GM21360 (cell line): Measurements from ENCODE around the gene IRAK1.
"Not testable (repeated sequence)": the region's sequence is repeated elsewhere in the genome, so short reads cannot be mapped to it uniquely, and the experiment has no call there.

ENCODE experiments used
- ATAC-seq: cut with Tn5 transposase; IDR thresholded peaks from one replicate; pipeline ENCODE4 v1.9.1; 2021; ENCODE audit warnings: mild to moderate bottlenecking, moderate library complexity; ENCODE audit not compliant: unreplicated experiment

The IRAK1 gene

GRCh38 chrX:154004315-154004714 is 15.4 kb downstream of the IRAK1 start:
- ATAC-seq = no peak

DNA sequence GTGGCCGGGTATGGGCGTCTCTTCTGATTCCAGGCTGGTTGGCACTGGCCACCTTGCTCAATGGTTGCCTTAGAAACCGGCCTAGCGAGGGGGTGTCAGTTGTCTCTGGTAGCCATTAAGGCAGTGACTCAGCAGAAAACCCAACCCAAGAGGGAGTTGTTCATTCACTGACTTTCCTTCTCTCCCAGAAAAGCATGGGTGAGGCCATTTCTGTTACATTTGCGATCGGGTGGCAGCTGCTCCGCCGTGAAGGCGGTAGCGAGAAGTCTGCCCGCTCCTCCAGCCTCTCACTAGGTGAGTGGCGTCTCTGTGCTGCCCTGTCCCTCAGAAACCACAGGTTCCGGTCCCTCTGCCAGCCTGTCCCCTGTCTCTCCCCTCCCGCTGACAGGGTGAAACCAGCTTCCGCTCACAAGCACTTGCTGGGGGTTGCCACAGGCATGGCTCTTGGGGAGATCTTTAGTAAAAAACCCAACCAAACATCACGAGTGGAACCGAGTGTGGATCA is 17.4 kb downstream of the IRAK1 start:
- ATAC-seq = no peak

DNA sequence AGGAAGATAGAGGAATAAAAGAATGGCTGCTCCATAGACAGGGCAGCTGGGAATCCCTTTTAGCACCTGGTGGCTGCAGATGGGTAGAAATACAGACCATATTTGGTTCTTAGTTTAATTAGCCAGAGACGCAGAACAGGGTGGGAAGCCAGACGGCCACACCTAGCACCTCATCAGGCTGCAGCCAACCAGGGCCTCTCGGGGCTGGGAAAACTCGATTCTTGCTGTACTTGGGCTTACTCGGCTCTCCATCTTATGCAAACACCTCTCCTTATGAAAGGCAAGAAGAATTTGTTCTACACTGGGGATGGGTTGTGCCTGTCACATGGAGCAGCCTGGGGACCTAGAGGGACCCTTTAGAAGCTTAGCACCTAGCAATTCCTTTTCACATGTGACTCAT is 19.7 kb downstream of the IRAK1 start:
- ATAC-seq = no peak

DNA sequence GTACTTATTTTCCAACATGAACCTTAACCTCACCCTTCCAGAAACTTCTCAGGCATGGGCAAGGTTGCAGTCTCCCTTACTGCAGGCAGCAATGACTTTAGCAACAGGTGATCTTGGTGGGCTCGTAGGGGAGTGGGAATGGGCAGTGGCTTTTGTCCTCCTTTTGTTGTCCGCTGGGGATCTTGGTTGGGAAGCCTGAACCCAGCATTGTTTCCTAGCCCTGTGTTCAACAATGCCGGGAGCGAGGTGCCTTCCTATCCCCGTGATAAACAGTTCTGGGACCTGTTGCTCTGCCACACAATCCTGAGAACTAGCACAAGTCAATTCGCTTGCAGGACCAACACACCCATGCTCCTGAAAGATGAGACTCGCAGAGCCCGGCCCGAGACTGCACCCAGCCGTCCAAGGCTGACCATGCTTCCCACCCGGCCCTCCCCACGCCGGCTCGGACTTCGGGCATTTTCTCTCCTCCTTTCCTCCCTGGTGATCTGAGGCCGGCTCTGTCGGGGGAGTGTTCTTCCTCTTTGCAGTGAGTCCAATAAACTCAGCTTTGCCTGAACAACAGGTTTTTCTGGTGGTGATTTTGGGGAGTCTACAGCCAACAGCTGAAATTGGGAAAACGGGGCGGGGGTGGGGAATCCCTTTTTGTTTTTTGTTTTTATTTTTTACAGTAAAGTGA is 20.2 kb downstream of the IRAK1 start:
- ATAC-seq = no peak

- no peak for ATAC-seq
Observed at GRCh38 chrX:153995504-153995903, 24.2 kb downstream of the IRAK1 start.

- not testable (repeated sequence) for ATAC-seq
Observed at GRCh38 chrX:153994398-153994797, 25.3 kb downstream of the IRAK1 start.

- ATAC-seq = no peak
Observed at GRCh38 chrX:153993978-153994377, 25.7 kb downstream of the IRAK1 start.

DNA sequence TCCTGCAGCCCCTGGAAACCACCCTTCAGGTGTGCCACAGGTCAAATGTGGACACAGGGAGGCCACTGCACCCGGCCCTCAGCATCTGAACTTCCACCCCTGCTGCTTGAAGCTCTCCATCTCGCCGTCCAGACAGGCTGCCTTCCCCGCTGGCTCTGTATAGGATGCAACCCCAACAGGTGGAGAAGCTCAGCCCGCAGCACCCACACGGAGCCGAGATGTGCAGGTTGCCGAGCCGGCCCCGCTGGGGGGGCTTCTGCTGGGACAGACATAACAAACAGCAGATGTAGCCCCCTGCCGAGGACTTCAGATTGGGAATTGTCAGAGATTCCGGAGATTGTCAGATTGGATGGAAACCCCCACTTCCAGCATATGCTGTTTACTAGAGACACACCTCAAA is 26.6 kb downstream of the IRAK1 start:
- no peak for ATAC-seq

GRCh38 chrX:153992180-153992579 is 27.5 kb downstream of the IRAK1 start:
- no peak for ATAC-seq

DNA sequence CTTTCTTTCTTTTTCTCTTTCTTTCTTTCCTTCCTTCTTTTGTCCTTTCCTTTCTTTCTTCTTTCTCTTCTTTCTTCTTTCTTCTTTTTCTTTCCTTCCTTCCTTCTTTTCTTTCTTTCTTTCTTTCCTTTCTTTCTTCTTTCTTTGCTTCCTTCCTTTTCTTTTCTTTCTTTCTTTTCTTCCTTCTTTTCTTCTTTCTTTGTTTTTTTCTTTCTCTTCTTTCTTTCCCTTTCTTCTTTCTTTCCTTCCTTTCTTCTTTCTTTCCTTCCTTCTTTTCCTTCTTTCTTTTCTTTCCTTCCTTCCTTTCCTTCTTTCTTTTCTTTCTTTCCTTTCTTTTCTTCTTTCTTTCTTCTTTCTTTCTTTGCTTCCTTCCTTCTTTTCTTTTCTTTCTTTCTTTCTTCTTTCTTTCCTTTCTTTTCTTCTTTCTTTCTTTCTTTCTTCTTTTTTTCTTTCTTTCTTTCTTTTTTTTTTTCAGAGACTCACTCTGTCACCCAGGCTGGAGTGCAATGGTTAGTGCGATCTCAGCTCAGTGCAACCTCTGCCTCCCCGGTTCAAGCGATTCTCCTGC is 28.6 kb downstream of the IRAK1 start:
- ATAC-seq = no peak

GRCh38 chrX:153989973-153990655 is 29.6 kb downstream of the IRAK1 start:
- no peak for ATAC-seq

GRCh38 chrX:153988493-153988892 is 31.2 kb downstream of the IRAK1 start:
- ATAC-seq = no peak

- ATAC-seq = no peak
Observed at GRCh38 chrX:153984351-153985178, 35.1 kb downstream of the IRAK1 start.

DNA sequence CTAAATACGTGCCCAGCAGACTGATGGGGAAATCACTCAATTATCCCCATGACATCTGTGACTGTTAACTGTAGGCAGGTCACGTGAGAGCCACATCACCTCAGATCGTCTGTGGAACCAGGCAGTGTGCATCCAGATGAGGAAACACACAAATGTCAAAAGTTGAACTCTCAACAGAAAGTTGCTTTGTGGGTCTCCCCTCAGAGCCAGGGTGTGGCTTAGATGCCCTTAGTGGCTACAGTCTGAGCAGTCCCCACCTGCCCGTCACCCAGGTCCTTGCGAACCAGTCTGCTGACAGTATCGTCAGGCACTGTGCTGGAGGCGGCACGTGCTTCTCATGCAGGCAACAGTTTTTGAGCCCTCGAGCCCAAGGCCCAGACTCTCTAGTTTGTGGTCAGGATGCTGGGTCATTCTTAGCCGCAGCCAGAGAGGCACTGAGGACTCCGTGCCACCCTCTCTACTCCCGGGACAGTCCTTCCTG is 36.3 kb downstream of the IRAK1 start:
- ATAC-seq = no peak

DNA sequence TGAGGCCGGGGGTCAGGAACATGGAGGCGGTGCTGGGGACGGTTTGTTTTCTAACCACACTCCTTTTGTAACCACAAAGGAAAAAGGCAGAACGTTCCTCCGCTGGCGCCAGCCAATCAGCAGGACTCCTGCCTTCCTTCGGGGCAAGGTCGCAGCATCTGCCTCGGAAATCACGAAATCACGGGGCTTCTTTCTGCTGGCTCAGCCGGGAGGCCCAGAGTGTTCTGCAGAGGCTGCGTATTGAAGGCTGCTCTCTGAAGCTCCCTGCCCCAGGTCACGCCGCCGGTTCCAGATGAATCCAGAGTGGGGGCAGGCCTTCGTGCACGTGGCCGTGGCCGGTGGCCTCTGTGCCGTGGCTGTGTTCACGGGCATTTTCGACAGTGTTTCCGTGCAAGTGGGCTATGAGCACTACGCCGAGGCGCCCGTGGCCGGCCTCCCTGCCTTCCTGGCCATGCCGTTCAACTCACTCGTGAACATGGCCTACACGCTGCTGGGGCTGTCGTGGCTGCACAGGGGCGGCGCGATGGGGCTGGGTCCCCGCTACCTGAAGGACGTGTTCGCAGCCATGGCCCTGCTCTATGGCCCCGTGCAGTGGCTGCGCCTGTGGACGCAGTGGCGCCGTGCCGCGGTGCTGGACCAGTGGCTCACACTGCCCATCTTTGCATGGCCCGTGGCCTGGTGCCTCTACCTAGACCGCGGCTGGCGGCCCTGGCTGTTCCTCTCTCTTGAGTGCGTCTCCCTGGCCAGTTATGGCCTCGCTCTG is 37.8 kb downstream of the IRAK1 start:
- ATAC-seq = no peak

- ATAC-seq = no peak
Observed at GRCh38 chrX:153981231-153981630, 38.5 kb downstream of the IRAK1 start.

- not testable (repeated sequence) for ATAC-seq
Observed at GRCh38 chrX:153980394-153980793, 39.3 kb downstream of the IRAK1 start.

DNA sequence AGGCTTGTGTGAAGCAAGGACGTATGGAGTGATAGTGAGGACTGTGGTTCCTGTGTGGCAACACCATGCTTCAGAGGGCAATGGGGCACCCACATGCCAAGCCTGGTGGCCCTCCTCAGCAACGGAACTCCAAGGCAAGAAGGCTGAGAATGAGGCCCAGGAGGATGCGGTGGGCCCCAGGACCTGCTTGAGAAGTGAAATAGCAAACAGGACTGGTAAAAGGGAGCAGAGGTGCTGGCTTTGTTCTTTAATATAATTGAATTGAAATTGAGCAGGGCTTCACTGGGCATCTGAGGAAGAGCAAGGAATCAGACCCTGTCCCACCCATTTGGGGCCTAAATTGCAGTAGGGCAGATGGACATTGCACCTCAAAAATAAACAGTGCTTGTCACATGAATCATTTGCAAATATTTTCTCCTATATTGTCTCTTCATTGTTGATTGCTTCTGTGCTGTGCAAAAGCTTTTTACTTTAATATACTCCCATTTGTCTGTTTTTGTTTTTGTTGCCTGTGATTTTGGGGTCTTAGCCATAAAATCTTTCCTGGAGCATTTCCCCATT is 44.9 kb downstream of the IRAK1 start:
- ATAC-seq = no peak

DNA sequence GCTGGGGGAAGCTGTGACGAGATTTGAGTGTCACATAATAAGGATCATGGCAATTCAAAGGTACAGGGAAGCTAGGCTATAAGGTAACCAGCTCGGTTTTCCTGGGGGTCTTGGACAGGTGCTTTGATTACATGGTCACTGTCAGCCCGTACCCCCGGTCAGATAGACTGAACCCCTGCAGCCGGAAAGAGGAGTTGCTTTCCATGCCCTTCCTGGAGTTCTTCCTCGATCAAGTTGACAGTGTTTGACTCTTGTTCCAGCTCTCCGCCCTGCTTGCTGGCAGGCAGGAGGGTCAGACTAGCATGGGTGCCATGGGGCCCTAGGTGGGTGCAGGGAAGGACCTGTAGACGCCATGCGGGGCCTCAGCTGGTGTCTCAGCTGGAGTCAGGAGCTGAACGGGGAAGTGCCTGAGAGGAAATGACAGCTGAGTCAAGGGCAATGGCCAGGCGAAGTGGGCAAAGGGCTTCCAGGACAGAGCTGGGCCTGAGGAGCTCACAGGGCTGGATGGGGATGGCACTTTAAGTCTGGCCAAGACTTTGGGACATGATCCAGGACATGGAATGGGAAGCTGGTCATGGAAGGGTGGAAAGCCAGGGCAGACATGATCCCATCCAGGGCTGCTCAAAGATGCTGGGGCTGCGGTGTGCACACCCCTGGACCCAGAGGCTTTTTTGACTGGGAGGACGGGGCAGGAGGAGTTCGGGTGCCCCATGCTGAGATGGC is 45.5 kb downstream of the IRAK1 start:
- ATAC-seq = no peak
